Fibroblast of lung (primary cell): ENCODE results near the gene CALN1. TPM values are rescaled to one million over a fixed set of nuclear protein-coding genes. Genes with fewer than 3 reads are reported as not detected.

Experiments used
- DNase-seq, 2 donors: peaks; one replicate each; pipeline versions ENCODE4 v3.0.0 to v3.0.0-alpha.2; 2010; ENCODE audit warnings: low read depth in 2 of 2
- H2AFZ ChIP-seq: 2 replicates; pipeline ENCODE4 v1.5.1; 2012; ENCODE audit warnings: low read length, control low read depth, inconsistent platforms
- H3K27ac ChIP-seq: 2 replicates; pipeline ENCODE4 v1.5.1; 2011; ENCODE audit warnings: low read length, control low read depth; ENCODE audit not compliant: insufficient read depth
- H3K27me3 ChIP-seq: 2 replicates; pipeline ENCODE4 v1.5.1; 2011; ENCODE audit warnings: mild to moderate bottlenecking, low read length; ENCODE audit not compliant: control insufficient read depth, insufficient read depth
- H3K36me3 ChIP-seq: 2 replicates; pipeline ENCODE4 v1.5.1; 2011; ENCODE audit warnings: low read length; ENCODE audit not compliant: control insufficient read depth, insufficient read depth
- H3K4me1 ChIP-seq: 2 replicates; pipeline ENCODE4 v1.5.1; 2011; ENCODE audit warnings: low read length; ENCODE audit not compliant: control insufficient read depth, insufficient read depth; ENCODE audit errors: extremely low read depth
- H3K4me2 ChIP-seq: 2 replicates; pipeline ENCODE4 v1.5.1; 2011; ENCODE audit warnings: low read length, control low read depth; ENCODE audit not compliant: insufficient read depth; ENCODE audit errors: extremely low read depth
- H3K4me3 ChIP-seq, 4 experiments: fragments of 200-600 bp in 1 of 4; sonication (generic) in 1 of 4; replicated peaks in 1 of 4; 2 replicates each; pipeline ENCODE4 v1.5.1; 2011 to 2016; ENCODE audit warnings: low read length in 4 of 4, low read depth in 3 of 4, mild to moderate bottlenecking in 3 of 4, control low read depth in 2 of 4, inconsistent platforms in 1 of 4, mixed read lengths in 1 of 4; ENCODE audit not compliant: insufficient read depth in 1 of 4; ENCODE audit errors: control extremely low read depth in 1 of 4
- H3K79me2 ChIP-seq: 2 replicates; pipeline ENCODE4 v1.5.1; 2012; ENCODE audit warnings: mild to moderate bottlenecking, low read length, inconsistent platforms; ENCODE audit not compliant: control insufficient read depth, insufficient read depth
- H3K9ac ChIP-seq: 2 replicates; pipeline ENCODE4 v1.5.1; 2011; ENCODE audit warnings: mild to moderate bottlenecking, low read length, control low read depth; ENCODE audit not compliant: insufficient read depth
- H3K9me3 ChIP-seq: 2 replicates; pipeline ENCODE4 v1.5.1; 2012; ENCODE audit warnings: low read depth, low read length; ENCODE audit not compliant: control insufficient read depth, insufficient read depth
- H4K20me1 ChIP-seq: 2 replicates; pipeline ENCODE4 v1.5.1; 2011; ENCODE audit warnings: low read length; ENCODE audit not compliant: control insufficient read depth, insufficient read depth; ENCODE audit errors: extremely low read depth
- CTCF ChIP-seq, 2 donors: IDR thresholded peaks in 1 of 2; conservative IDR thresholded peaks in 1 of 2; 1 replicate in 1 of 2; 2 replicates in 1 of 2; pipeline ENCODE4 v1.5.1; 2011 to 2012; ENCODE audit warnings: low read length in 2 of 2, control low read depth in 1 of 2, inconsistent platforms in 1 of 2, low read depth in 1 of 2, mild to moderate bottlenecking in 1 of 2
- EZH2 ChIP-seq: IDR thresholded peaks from 2 replicates; pipeline ENCODE4 v1.5.1; 2012; ENCODE audit warnings: low read length, control low read depth, mild to moderate bottlenecking; ENCODE audit errors: missing control alignments
- polyA plus RNA-seq, 2 donors: library from polyadenylated mRNA; depleted of rRNA in 1 of 2; stranded (reverse) in 1 of 2; unstranded in 1 of 2; fragments of >200 nt; gene quantifications; 2 replicates each; pipeline ENCODE4 v1.2.1, GENCODE V29; 2011 to 2012; ENCODE audit warnings: missing spikeins in 1 of 2
- total RNA-seq: library from RNA; depleted of rRNA; stranded (reverse); fragments of >200 nt; gene quantifications from 2 replicates; pipeline ENCODE4 v1.2.1, GENCODE V29; 2014

Gene CALN1
- total and polyA plus RNA-seq, 2 donors (not counting 1 experiment from before 2014, with no cell fraction given), result not detected

GRCh38 chr7:72161534-72161933, 250.6 kb downstream of the CALN1 start:
- TF ChIP-seq EZH2 (no peak), CTCF (conservative IDR thresholded peaks at IDR 0.05 in 1 of 2, IDR thresholded peaks at IDR 0.05 in 1 of 2; ENCODE audit: low read depth in 1 of 2, low read length in 2 of 2) (no peak)
- H3K79me2 ChIP-seq, result no peaks in the 10 kb centered on the region
- no peak for DNase-seq
- H3K4me3 ChIP-seq, result no peak overlapping the region
- H3K9me3 ChIP-seq, result no peaks in the 10 kb centered on the region
- H3K27ac ChIP-seq, result no peak overlapping the region
- H3K9ac ChIP-seq, result no peak overlapping the region
- H3K36me3 ChIP-seq, result no peaks in the 10 kb centered on the region
- H4K20me1 ChIP-seq, result no peaks in the 10 kb centered on the region
- no peaks in the 10 kb centered on the region for H3K4me1 ChIP-seq
- no peaks in the 10 kb centered on the region for H3K27me3 ChIP-seq
- H2AFZ ChIP-seq, result no peak overlapping the region
- H3K4me2 ChIP-seq, result no peak overlapping the region

GRCh38 chr7:72159911-72160310, 252.2 kb downstream of the CALN1 start:
- Histone ChIP-seq H3K36me3 (no peaks in the 10 kb centered on the region), H3K4me1 (no peaks in the 10 kb centered on the region), H3K27me3 (no peaks in the 10 kb centered on the region), H3K4me2 (no peak overlapping the region), H3K9ac (no peak overlapping the region), H2AFZ (no peak overlapping the region), H3K27ac (no peak overlapping the region), H4K20me1 (no peaks in the 10 kb centered on the region), H3K9me3 (no peaks in the 10 kb centered on the region), H3K4me3 (no peak overlapping the region), H3K79me2 (no peaks in the 10 kb centered on the region)
- DNase-seq, result no peak
- no peak for TF ChIP-seq EZH2
- TF ChIP-seq CTCF (conservative IDR thresholded peaks at IDR 0.05 in 1 of 2, IDR thresholded peaks at IDR 0.05 in 1 of 2; ENCODE audit: low read depth in 1 of 2, low read length in 2 of 2), result no peak

- H3K79me2 ChIP-seq, result no peaks in the 10 kb centered on the region
- H3K9ac ChIP-seq, result no peak overlapping the region
- H2AFZ ChIP-seq, result no peak overlapping the region
- H3K4me3 ChIP-seq, result no peak overlapping the region
- H3K27me3 ChIP-seq, result no peaks in the 10 kb centered on the region
- no peaks in the 10 kb centered on the region for H3K9me3 ChIP-seq
- no peak overlapping the region for H3K27ac ChIP-seq
- H3K36me3 ChIP-seq, result no peaks in the 10 kb centered on the region
- DNase-seq, result no peak
- no peaks in the 10 kb centered on the region for H3K4me1 ChIP-seq
- TF ChIP-seq CTCF (conservative IDR thresholded peaks at IDR 0.05 in 1 of 2, IDR thresholded peaks at IDR 0.05 in 1 of 2; ENCODE audit: low read depth in 1 of 2, low read length in 2 of 2) (no peak), EZH2 (no peak)
- no peak overlapping the region for H3K4me2 ChIP-seq
- H4K20me1 ChIP-seq, result no peaks in the 10 kb centered on the region
Measured at GRCh38 chr7:72156671-72157070, 255.5 kb downstream of the CALN1 start.
